SK-N-SH (cell line): ENCODE results near the gene TPH2.

Source experiments
- CHD2 ChIP-seq: fragments of 150-350 bp; IDR thresholded peaks from 2 replicates; pipeline ENCODE4 v1.6.1; 2018; ENCODE audit warnings: low read length; ENCODE audit not compliant: partially characterized antibody
- EP300 ChIP-seq, 2 experiments: IDR thresholded peaks; 2 replicates each; pipeline versions ENCODE4 v1.4.0 to v1.6.1; 2012; ENCODE audit warnings: borderline replicate concordance in 1 of 2, low read depth in 1 of 2, low read length in 1 of 2
- EZH2phosphoT487 ChIP-seq: fragments of 200-600 bp; sonication (generic); IDR thresholded peaks from 2 replicates; pipeline ENCODE4 v1.6.1; 2017; ENCODE audit warnings: low read depth, mixed run types, mild to moderate bottlenecking, antibody characterized with exemption, moderate library complexity, borderline replicate concordance
- FOXJ3 ChIP-seq: sonication (generic); formaldehyde crosslinking; IDR thresholded peaks from 2 replicates; pipeline ENCODE4 v1.5.1; 2020; ENCODE audit warnings: mild to moderate bottlenecking, missing genetic modification reagents
- MXI1 ChIP-seq: IDR thresholded peaks from 2 replicates; pipeline ENCODE4 v1.6.1; 2012; ENCODE audit warnings: mild to moderate bottlenecking, low read depth, low read length, improper control_type of control experiment
- NFIC ChIP-seq: IDR thresholded peaks from 2 replicates; pipeline ENCODE4 v1.4.0; 2012; ENCODE audit warnings: borderline replicate concordance
- POLR2AphosphoS5 ChIP-seq: IDR thresholded peaks from 2 replicates; pipeline ENCODE4 v1.6.1; 2012; ENCODE audit warnings: low read depth, low read length
- RCOR1 ChIP-seq: fragments of 150-350 bp; IDR thresholded peaks from 2 replicates; pipeline ENCODE4 v1.6.1; 2017; ENCODE audit warnings: antibody characterized with exemption, low read length
- RXRA ChIP-seq: IDR thresholded peaks from 2 replicates; pipeline ENCODE4 v1.4.0; 2012; ENCODE audit warnings: low read depth, mild to moderate bottlenecking, borderline replicate concordance
- TAF1 ChIP-seq: IDR thresholded peaks from 2 replicates; pipeline ENCODE4 v1.6.1; 2012; ENCODE audit warnings: low read depth, mild to moderate bottlenecking, low read length, moderate library complexity, borderline replicate concordance
- YY1 ChIP-seq: IDR thresholded peaks from 2 replicates; pipeline ENCODE4 v1.4.0; 2012; ENCODE audit warnings: low read depth, mild to moderate bottlenecking
- TF ChIP-seq, protein P1 (sequence below): fragments of 200-600 bp; sonication (generic); IDR thresholded peaks from 2 replicates; pipeline ENCODE4 v1.6.1; 2017; ENCODE audit warnings: antibody characterized with exemption, mild to moderate bottlenecking, moderate library complexity
- TF ChIP-seq, protein P2 (sequence below): IDR thresholded peaks from 2 replicates; pipeline ENCODE4 v1.4.0; 2012; ENCODE audit warnings: low read depth, borderline replicate concordance
- TF ChIP-seq, protein P3 (sequence below): IDR thresholded peaks from 2 replicates; pipeline ENCODE4 v1.6.1; 2012; ENCODE audit warnings: mild to moderate bottlenecking, low read depth, low read length, moderate library complexity

DNA sequence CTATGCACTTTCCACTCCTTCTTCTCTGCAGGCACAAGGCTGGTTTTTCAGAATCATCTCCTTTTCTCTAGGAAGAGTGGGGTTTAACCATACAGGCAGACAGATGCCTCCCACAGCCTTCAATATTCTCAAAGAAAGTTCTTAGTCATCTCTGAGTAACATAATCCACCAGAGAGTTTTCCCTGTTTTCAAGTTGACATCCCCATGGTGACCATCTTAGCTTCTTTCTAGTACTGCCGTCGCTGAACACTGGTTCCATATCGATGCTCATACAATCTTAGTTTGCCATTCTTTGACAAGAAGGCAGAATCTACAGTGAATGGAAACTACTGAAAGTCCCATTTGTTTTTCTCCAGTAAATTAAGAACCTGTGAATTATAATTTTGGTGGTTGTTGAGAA lies 28.6 kb downstream of the TPH2 start:
- TF ChIP-seq, protein P1, sequence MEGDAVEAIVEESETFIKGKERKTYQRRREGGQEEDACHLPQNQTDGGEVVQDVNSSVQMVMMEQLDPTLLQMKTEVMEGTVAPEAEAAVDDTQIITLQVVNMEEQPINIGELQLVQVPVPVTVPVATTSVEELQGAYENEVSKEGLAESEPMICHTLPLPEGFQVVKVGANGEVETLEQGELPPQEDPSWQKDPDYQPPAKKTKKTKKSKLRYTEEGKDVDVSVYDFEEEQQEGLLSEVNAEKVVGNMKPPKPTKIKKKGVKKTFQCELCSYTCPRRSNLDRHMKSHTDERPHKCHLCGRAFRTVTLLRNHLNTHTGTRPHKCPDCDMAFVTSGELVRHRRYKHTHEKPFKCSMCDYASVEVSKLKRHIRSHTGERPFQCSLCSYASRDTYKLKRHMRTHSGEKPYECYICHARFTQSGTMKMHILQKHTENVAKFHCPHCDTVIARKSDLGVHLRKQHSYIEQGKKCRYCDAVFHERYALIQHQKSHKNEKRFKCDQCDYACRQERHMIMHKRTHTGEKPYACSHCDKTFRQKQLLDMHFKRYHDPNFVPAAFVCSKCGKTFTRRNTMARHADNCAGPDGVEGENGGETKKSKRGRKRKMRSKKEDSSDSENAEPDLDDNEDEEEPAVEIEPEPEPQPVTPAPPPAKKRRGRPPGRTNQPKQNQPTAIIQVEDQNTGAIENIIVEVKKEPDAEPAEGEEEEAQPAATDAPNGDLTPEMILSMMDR = no peak
- TF ChIP-seq TAF1 (no peak), NFIC (no peak), RXRA (no peak), YY1 (no peak), EZH2phosphoT487 (no peak), FOXJ3 (CRISPR knock-in tag) (no peak), EP300 (IDR thresholded peaks at IDR 0.05; ENCODE audit: borderline replicate concordance in 1 of 2, low read depth in 1 of 2, low read length in 1 of 2) (no peak), POLR2AphosphoS5 (no peak), MXI1 (no peak), RCOR1 (no peak), CHD2 (no peak)
- TF ChIP-seq, protein P2, sequence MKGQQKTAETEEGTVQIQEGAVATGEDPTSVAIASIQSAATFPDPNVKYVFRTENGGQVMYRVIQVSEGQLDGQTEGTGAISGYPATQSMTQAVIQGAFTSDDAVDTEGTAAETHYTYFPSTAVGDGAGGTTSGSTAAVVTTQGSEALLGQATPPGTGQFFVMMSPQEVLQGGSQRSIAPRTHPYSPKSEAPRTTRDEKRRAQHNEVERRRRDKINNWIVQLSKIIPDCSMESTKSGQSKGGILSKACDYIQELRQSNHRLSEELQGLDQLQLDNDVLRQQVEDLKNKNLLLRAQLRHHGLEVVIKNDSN = no peak
- TF ChIP-seq, protein P3, sequence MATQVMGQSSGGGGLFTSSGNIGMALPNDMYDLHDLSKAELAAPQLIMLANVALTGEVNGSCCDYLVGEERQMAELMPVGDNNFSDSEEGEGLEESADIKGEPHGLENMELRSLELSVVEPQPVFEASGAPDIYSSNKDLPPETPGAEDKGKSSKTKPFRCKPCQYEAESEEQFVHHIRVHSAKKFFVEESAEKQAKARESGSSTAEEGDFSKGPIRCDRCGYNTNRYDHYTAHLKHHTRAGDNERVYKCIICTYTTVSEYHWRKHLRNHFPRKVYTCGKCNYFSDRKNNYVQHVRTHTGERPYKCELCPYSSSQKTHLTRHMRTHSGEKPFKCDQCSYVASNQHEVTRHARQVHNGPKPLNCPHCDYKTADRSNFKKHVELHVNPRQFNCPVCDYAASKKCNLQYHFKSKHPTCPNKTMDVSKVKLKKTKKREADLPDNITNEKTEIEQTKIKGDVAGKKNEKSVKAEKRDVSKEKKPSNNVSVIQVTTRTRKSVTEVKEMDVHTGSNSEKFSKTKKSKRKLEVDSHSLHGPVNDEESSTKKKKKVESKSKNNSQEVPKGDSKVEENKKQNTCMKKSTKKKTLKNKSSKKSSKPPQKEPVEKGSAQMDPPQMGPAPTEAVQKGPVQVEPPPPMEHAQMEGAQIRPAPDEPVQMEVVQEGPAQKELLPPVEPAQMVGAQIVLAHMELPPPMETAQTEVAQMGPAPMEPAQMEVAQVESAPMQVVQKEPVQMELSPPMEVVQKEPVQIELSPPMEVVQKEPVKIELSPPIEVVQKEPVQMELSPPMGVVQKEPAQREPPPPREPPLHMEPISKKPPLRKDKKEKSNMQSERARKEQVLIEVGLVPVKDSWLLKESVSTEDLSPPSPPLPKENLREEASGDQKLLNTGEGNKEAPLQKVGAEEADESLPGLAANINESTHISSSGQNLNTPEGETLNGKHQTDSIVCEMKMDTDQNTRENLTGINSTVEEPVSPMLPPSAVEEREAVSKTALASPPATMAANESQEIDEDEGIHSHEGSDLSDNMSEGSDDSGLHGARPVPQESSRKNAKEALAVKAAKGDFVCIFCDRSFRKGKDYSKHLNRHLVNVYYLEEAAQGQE = no peak
